ENCODE data around the gene FCMR.
"Not testable (repeated sequence)": the region's sequence is repeated elsewhere in the genome, so short reads cannot be mapped to it uniquely, and the experiment has no call there.

Gene FCMR

GRCh38 chr1:206949208-206949607 lies 27.5 kb upstream of the FCMR start:
- no peak for DNase-seq

DNA sequence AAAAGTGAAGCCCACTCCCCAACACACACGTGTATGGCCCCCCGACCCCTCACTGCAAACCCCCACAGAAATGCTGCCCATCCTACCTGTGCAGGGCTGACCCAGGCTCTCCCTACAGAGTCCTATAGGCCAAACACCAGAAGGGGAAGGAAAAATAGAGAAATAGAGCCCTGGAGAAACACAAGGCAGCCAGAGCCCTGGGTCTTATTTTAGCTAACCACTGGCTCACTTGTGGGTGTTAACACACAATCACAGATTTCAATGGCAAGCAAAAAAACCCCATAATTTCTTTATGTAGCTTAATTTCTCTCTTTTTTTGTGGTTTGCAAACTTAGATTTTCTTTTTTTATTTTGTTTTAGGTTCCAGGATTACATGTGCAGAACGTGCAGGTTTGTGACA lies 25.5 kb upstream of the FCMR start:
- DNase-seq = no peak

- DNase-seq = no peak
These were observed 24.5 kb upstream of the FCMR start, which contains the start of gene PIGR for GRCh38 chr1:206946261-206946660. TSS of gene PIGR (minus strand) at chr1:206946466. CDS start at chr1:206940531, 5,935 bp downstream.

DNA sequence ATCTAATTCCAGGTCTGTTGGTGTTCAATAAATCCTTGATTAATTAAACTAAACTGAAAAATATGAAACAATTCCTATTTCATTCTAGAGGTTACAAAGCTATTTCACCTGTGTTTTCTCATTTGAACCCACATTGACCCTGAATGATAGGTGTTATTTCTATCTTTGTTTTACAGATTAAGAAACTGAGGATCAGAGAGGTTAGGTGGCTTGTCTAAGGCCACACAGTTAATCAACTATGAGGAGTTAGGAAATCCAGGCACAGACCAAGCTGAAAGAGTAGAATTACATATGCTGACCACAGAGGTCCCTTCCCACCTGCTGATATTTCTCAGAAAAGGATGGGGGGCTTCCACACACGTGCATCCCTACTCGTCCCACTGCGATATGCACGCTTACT lies 24.0 kb upstream of the FCMR start:
- DNase-seq = no peak

DNA sequence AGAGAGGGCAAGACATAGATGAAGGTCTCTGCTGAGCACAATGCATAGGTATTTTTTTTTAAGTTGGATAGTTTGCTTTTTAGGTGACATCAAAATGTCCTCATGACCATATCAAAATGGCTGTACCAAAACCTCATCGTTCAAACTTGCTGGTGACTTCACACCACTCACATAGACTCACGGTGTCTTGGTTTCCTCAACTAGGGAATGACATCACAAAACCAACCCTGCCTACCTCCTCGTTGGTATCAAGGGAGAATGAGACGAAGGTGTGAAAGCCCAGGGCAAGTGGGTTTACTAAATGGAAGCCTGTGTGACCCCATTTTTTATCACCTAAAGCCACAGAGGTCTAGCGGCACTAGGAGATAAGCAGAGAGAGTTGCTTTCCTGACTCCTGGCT lies 23.0 kb upstream of the FCMR start:
- DNase-seq = no peak

- DNase-seq = no peak
These were observed 20.2 kb upstream of the FCMR start for GRCh38 chr1:206941766-206942418.

DNA sequence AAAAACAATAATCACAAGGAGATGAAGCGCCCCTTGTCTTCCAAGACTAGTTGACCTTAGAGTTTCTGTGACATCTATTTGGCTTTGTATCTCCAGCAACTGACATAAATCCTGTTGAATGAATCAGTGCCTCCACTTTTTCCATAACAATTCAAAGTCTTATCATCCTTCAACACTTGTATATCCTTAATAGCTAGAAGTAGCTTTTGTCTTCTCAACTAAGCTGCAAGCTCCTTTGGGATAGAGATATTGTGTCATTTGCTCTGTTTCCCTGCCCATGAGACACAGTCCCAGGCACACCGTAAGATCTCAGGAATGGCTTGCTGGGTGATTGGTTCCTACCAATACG lies 18.8 kb upstream of the FCMR start:
- DNase-seq = no peak

- no peak for DNase-seq
These were observed 18.3 kb upstream of the FCMR start for GRCh38 chr1:206939841-206940587.

DNA sequence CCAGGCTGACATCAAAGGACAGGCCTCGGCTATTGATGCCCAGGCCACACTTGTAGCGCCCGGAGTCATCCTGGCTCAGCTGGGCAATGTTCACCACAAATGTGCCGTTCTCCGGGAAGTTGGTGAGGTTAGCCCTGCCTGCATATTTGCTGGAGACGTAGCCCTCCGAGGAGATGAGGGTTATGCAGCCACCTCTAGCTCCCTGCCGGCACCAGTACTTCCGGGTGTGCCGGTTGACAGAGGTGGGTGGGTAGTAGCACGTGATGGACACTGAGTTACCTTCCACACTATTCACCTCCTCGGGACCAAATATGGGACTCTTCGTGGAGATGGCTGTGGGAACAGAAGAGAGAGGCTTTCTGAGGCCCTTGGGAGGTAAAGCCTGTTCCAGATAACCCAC lies 17.4 kb upstream of the FCMR start:
- DNase-seq = no peak

DNA sequence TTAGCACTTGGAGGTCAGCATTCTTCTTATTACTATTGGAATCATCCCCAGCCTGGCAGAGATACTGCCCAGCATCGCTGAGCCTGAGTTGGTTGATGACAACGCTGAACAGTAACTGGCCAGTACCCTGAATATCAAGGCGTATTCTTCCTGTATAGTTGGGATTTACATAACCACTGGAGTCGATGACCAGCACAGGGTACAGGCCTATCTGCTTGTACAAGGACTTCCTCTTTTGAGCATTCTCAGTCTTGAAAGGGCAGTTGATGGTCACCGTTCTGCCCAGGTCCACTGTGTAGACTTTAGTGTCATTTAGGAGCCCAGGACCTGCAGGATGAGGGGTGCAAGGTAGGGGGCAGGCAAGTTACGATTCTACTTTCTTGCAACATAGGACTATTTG lies 15.7 kb upstream of the FCMR start:
- no peak for DNase-seq

- DNase-seq = no peak
These were observed 13.8 kb upstream of the FCMR start for GRCh38 chr1:206935491-206936067.

DNA sequence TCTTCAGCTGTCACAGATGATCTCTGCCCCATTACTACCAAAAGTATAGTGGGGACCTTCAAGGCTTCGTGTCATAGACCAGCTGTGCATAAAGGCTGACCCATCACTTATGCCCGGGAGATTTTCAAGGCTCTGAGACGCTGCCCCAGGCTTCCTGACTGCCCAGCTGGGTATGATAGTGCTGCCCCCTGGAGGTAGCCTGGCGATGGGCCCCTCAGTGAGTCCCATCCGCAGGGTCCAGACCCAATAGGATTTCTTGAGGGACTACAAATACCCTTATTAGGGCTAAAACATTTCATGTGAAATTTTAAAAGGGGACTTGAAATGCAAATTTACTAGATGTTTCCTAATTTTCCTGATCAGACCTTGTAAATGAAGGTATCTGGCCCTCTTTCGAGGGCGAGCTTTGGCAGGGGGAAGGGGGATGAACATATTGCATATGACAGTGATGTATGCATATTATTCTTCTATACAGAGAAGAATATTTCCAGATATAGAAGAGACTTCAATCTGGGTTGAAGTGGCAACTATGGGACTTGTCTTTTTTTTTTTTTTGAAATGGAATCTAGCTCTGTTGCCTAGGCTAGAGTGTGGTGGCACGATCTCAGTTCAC lies 11.7 kb upstream of the FCMR start:
- no peak for DNase-seq

GRCh38 chr1:206932177-206932576 lies 10.4 kb upstream of the FCMR start:
- no peak for DNase-seq

GRCh38 chr1:206931709-206932108 lies 10.0 kb upstream of the FCMR start:
- no peak for DNase-seq

- DNase-seq = no peak
These were observed 8.6 kb upstream of the FCMR start for GRCh38 chr1:206930210-206930798.

DNA sequence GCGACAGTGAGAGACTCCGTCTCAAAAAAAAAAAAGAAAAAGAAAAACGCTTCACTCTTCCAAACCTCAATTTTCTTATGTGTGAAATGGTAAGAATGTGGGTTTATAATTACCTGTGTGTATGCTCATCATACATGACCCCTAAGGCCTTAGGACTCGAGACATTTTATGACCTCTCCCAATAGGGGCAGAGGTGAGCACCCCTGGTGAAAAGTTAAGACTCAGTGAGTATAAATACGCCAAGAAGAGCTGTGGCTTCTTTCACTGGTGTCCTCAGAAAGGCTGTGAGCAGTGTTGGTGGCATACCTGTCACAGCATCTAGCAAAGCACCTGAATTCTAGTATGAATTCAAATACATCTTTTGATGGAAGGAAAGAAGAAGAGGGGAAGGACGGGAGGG lies 7.8 kb upstream of the FCMR start:
- DNase-seq = no peak

DNA sequence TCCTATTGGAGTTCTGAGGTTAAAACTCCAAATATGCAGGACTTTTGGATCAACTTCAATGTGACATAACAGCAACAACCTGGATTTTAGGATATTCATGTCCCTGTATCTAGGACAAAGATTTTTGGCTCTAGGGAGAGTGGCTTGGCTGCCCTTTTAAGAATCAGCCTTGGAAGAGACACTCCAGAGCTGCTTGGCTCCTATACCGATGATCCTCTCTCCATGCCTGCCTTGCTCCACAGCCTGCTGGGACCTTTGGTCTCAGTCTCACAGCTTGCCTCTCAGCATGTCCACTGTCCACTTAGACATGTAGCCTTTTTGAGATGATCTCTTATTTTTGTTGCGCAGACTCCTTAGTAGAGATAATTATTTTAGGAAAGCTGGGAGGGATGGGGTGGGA lies 4.5 kb upstream of the FCMR start:
- DNase-seq = no peak

DNA sequence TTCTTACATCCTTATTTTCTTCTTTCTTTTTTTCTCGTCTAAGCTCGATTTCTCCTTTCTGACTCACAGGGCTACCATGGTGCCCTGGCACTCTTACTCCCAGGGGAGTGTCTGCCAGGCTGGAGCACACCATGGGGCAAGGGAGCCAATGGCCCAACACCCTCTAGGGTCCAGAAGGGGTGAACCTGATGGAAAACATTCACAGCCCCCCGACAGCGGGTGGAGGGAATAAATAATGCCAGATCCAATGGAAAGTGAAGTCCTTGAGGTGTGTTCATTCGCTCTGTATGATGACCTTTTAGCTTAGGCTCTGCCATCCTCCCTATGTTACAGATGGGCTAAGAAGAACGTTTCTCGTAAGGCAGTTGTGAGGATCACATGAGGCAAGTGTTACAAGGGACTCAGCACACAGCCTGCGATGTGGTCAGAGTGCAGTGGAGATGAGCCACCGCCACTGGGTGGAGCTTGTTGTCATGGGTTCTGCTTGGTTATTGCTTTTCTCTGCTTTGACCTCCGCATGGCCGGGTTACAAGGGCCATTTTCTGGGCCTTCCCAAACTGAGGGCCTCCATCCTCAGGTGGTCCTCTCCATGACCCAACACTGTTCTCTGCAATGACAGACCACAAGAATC lies 3.5 kb upstream of the FCMR start:
- DNase-seq = no peak

GRCh38 chr1:206924592-206925105 lies 2.9 kb upstream of the FCMR start:
- DNase-seq = no peak

DNA sequence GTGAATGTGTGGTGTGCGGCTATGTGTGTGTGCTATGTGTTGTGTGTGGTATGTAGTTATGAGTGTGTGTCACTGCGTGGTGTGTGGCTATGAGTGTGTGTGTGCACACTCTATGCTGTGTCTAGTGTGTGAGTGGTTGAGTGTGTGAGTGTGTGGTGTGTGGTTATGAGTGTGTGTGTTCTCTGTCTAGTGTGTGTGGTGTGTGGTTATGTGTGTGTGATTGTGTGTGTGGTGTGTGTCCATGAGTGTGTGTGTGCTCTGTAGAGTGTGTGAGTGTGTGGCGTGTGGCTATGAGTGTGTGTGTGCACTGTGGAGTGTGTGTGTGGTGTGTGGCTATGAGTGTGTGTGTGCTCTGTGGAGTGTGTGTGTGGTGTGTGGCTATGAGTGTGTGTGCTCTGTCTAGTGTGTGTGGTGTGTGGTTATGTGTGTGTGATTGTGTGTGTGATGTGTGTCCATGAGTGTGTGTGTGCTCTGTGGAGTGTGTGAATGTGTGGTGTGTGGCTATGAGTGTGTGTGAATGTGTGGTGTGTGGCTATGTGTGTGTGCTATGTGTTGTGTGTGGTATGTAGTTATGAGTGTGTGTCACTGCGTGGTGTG lies 2.3 kb upstream of the FCMR start:
- DNase-seq = not testable (repeated sequence)

GRCh38 chr1:206923009-206923960 lies 1.5 kb upstream of the FCMR start:
- no peak for DNase-seq
